ENCODE data around the gene HS6ST3. TPM values are rescaled to one million over a fixed set of nuclear protein-coding genes. Genes with fewer than 3 reads are reported as not detected.

The HS6ST3 gene
- total and polyA plus RNA-seq, 9 of the 15 experiments (the other 6 are each of a cell fraction or from before 2014, with no cell fraction given) = not detected

DNA sequence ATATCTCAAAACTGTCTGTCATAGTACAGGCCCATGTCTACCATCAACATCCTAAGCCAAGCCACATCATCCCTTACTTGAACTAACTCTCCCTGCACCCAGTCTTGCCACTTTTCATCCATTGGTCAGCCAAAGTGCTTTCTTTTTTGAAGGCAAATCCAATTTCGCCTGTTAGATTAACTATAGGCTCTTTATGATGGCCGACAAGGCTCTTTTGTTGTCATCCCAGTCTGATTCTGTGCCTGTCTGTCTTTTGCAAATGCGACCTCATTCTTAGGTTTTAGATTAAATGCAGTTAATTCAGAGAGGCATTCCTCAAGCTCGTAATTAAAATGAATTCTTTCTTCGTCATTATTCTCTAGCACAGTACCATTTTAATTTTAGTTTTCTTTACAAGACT lies 148.3 kb downstream of the HS6ST3 start:
- ATAC-seq (no peak), FAIRE-seq (no peak), DNase-seq (ENCODE audit: extremely low read depth in 1 of 4, low spot score in 3 of 4) (no peak)
- Histone ChIP-seq H3K27ac (ENCODE audit: extremely low read depth, low read depth, low read length) (no peak overlapping the region), H2AFZ (ENCODE audit: low read depth, low read length) (no peak overlapping the region), H3K4me1 (replicated peaks in 1 of 2; ENCODE audit: control insufficient read depth in 2 of 2, insufficient read depth in 2 of 2, low read length in 2 of 2) (no peaks in the 10 kb centered on the region), H3K4me2 (ENCODE audit: insufficient read depth, low read length) (no peak overlapping the region), H3K79me2 (ENCODE audit: control insufficient read depth, insufficient read depth, low read length) (no peaks in the 10 kb centered on the region), H3K9me3 (replicated peaks; ENCODE audit: control insufficient read depth, insufficient read depth, low read depth, low read length) (no peaks in the 10 kb centered on the region), H3K9ac (ENCODE audit: insufficient read depth in 1 of 2, low read depth in 2 of 2, low read length in 2 of 2) (no peak overlapping the region), H3K27me3 (ENCODE audit: control insufficient read depth in 2 of 2, insufficient read depth in 2 of 2, low read length in 2 of 2) (no peaks in the 10 kb centered on the region), H3K9me1 (ENCODE audit: control insufficient read depth, insufficient read depth, low read length) (no peaks in the 10 kb centered on the region), H3K4me3 (no peak overlapping the region), H4K20me1 (replicated peaks; ENCODE audit: control insufficient read depth, insufficient read depth, low read length) (no peaks in the 10 kb centered on the region), H3K36me3 (ENCODE audit: control insufficient read depth, insufficient read depth, low read length) (no peaks in the 10 kb centered on the region)
- CTCF ChIA-PET (ENCODE audit: low intra/inter-chr PET ratio) = no interaction called here
- in situ Hi-C loops (cut with MboI) = no loop called here
- POLR2A ChIA-PET = no interaction called here
- intact Hi-C loops (cut with micrococcal nuclease) = no loop called here
- no TSS peak for BruUV-seq (replicated peaks)
- WGBS (ENCODE audit: insufficient coverage, low coverage, missing lambda C conversion rate) = 3% methylated on average over 5 of the region's 5 CpGs
- TF ChIP-seq ZNF253 (CRISPR knock-in tag; conservative IDR thresholded peaks at IDR 0.05) = no peak
- TF ChIP-seq KAT2B (IDR thresholded peaks at IDR 0.05; ENCODE audit: low read depth, low read length) = no peak
- TF ChIP-seq ZNF174 (CRISPR knock-in tag; IDR thresholded peaks at IDR 0.05) = no peak
- TF ChIP-seq TRIM25 (IDR thresholded peaks at IDR 0.05; ENCODE audit: borderline replicate concordance) = no peak
- TF ChIP-seq TAF7 (tag; IDR thresholded peaks at IDR 0.05) = no peak
- TF ChIP-seq, protein P1, sequence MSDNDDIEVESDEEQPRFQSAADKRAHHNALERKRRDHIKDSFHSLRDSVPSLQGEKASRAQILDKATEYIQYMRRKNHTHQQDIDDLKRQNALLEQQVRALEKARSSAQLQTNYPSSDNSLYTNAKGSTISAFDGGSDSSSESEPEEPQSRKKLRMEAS (CRISPR knock-in tag; IDR thresholded peaks at IDR 0.05) = no peak
- TF ChIP-seq, protein P2, sequence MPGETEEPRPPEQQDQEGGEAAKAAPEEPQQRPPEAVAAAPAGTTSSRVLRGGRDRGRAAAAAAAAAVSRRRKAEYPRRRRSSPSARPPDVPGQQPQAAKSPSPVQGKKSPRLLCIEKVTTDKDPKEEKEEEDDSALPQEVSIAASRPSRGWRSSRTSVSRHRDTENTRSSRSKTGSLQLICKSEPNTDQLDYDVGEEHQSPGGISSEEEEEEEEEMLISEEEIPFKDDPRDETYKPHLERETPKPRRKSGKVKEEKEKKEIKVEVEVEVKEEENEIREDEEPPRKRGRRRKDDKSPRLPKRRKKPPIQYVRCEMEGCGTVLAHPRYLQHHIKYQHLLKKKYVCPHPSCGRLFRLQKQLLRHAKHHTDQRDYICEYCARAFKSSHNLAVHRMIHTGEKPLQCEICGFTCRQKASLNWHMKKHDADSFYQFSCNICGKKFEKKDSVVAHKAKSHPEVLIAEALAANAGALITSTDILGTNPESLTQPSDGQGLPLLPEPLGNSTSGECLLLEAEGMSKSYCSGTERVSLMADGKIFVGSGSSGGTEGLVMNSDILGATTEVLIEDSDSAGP (CRISPR knock-in tag; IDR thresholded peaks at IDR 0.05) = no peak
- no peak for TF ChIP-seq ZNF655 (CRISPR knock-in tag; IDR thresholded peaks at IDR 0.05)
- no peak for TF ChIP-seq BRD4 (IDR thresholded peaks at IDR 0.05)
- no peak for TF ChIP-seq TBP (optimal IDR thresholded peaks at IDR 0.05; ENCODE audit: low read depth, low read length)
- TF ChIP-seq ZNF764 (CRISPR knock-in tag; IDR thresholded peaks at IDR 0.05; ENCODE audit: low read depth) = no peak
- TF ChIP-seq SMARCA4 (IDR thresholded peaks at IDR 0.05) = no peak
- no peak for TF ChIP-seq ZFP30 (CRISPR knock-in tag; IDR thresholded peaks at IDR 0.05; ENCODE audit: borderline replicate concordance)
